OCI-LY1 (cell line): ENCODE results near the gene PRKG1.

Experiments
- EZH2 ChIP-seq: fragments of 200-600 bp; sonication (generic), shearing (Covaris generic); IDR thresholded peaks from 2 replicates; pipeline ENCODE4 v1.8.0; 2017; ENCODE audit warnings: borderline replicate concordance, mixed run types, mild to moderate bottlenecking, antibody characterized with exemption, low read length, moderate library complexity, mixed read lengths
- TF ChIP-seq, protein P1 (sequence below): fragments of 200-600 bp; sonication (generic), shearing (Covaris generic); IDR thresholded peaks from 2 replicates; pipeline ENCODE4 v1.5.1; 2017; ENCODE audit warnings: mild to moderate bottlenecking, antibody characterized with exemption, low read length, moderate library complexity, mixed read lengths

- TF ChIP-seq, protein P1, sequence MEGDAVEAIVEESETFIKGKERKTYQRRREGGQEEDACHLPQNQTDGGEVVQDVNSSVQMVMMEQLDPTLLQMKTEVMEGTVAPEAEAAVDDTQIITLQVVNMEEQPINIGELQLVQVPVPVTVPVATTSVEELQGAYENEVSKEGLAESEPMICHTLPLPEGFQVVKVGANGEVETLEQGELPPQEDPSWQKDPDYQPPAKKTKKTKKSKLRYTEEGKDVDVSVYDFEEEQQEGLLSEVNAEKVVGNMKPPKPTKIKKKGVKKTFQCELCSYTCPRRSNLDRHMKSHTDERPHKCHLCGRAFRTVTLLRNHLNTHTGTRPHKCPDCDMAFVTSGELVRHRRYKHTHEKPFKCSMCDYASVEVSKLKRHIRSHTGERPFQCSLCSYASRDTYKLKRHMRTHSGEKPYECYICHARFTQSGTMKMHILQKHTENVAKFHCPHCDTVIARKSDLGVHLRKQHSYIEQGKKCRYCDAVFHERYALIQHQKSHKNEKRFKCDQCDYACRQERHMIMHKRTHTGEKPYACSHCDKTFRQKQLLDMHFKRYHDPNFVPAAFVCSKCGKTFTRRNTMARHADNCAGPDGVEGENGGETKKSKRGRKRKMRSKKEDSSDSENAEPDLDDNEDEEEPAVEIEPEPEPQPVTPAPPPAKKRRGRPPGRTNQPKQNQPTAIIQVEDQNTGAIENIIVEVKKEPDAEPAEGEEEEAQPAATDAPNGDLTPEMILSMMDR = no peak
- no peak for TF ChIP-seq EZH2
Measured at GRCh38 chr10:52212062-52212461, 1137.8 kb downstream of the PRKG1 start.
